ENCODE data around the gene CAMK2B. TPM values are rescaled to one million over a fixed set of nuclear protein-coding genes. Genes with fewer than 3 reads are reported as not detected.

The CAMK2B gene
- total and polyA plus RNA-seq, 7 donors = 0.23 to 3.2 (median 1.5) TPM; not detected in 1

DNA sequence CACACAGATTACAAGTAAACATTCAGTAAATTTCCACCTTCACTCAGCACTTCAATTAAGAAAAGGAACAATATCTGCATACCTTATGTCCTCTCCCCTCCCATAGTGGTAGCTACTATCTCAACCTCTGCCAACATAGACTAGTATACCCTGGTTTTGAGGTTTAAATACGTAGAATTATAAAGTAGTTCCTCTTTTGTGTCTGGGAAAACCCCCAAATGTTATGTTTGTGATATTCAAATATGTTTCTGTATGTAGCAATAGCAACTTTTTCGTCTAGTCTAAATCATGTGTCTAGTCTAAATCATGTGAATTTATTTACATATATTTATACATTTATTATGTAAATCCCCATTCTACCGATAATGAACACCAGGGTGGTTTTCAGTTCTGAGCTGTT, 13.2 kb upstream of the CAMK2B start:
- intact Hi-C loops (cut with DNase I) = no loop called here
- no peak overlapping the region for H3K27ac ChIP-seq
- H3K4me1 ChIP-seq = peaks cover 0 to 2% (median 0%) of the 10 kb centered on the region in 4 donors
- no peaks in the 10 kb centered on the region for H3K36me3 ChIP-seq
- TF ChIP-seq POLR2AphosphoS5 (IDR thresholded peaks at IDR 0.05) = no peak
- TF ChIP-seq EP300 (IDR thresholded peaks at IDR 0.05) = no peak
- TF ChIP-seq, protein P1, sequence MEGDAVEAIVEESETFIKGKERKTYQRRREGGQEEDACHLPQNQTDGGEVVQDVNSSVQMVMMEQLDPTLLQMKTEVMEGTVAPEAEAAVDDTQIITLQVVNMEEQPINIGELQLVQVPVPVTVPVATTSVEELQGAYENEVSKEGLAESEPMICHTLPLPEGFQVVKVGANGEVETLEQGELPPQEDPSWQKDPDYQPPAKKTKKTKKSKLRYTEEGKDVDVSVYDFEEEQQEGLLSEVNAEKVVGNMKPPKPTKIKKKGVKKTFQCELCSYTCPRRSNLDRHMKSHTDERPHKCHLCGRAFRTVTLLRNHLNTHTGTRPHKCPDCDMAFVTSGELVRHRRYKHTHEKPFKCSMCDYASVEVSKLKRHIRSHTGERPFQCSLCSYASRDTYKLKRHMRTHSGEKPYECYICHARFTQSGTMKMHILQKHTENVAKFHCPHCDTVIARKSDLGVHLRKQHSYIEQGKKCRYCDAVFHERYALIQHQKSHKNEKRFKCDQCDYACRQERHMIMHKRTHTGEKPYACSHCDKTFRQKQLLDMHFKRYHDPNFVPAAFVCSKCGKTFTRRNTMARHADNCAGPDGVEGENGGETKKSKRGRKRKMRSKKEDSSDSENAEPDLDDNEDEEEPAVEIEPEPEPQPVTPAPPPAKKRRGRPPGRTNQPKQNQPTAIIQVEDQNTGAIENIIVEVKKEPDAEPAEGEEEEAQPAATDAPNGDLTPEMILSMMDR (IDR thresholded peaks at IDR 0.05) = no peak
- no peak for TF ChIP-seq POLR2A (IDR thresholded peaks at IDR 0.05)
- WGBS, 2 donors = 57 to 68% methylated on average over 3 of the region's 3 CpGs
- H3K27me3 ChIP-seq = no peaks in the 10 kb centered on the region
- DNase-seq = no peak
- H3K9me3 ChIP-seq = no peaks in the 10 kb centered on the region
- no peak overlapping the region for H3K4me3 ChIP-seq

DNA sequence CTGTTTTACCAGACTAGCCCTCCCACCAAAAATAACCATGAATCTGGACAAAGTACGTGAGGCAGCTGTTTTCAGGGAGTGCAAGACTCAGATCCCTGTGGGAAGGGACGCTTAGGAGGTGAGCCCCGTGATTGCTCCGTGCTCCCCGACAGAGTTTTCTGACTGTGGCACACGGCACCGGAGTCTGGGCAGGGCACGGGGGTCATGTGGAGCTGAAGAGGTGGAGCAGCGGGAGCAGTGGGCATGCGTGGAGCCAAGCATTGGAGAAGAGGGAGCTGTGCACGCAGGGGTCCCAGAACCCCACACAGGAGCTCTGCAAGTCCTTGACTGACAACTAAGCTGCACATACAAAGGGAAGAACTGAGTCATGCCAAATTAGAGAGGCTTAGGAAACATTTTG, 11.1 kb upstream of the CAMK2B start:
- no peak for DNase-seq
- intact Hi-C loops (cut with DNase I) = no loop called here
- no peaks in the 10 kb centered on the region for H3K27me3 ChIP-seq
- no peaks in the 10 kb centered on the region for H3K9me3 ChIP-seq
- 90 to 92% methylated on average over 11 of the region's 11 CpGs for WGBS, 2 donors
- H3K4me3 ChIP-seq = no peak overlapping the region
- H3K36me3 ChIP-seq = no peaks in the 10 kb centered on the region
- no peak overlapping the region for H3K27ac ChIP-seq
- H3K4me1 ChIP-seq = peaks cover 0 to 3% (median 0%) of the 10 kb centered on the region in 4 donors
- TF ChIP-seq POLR2A (IDR thresholded peaks at IDR 0.05) (no peak), POLR2AphosphoS5 (IDR thresholded peaks at IDR 0.05) (no peak)
- TF ChIP-seq, protein P1 (IDR thresholded peaks at IDR 0.05) = no peak

DNA sequence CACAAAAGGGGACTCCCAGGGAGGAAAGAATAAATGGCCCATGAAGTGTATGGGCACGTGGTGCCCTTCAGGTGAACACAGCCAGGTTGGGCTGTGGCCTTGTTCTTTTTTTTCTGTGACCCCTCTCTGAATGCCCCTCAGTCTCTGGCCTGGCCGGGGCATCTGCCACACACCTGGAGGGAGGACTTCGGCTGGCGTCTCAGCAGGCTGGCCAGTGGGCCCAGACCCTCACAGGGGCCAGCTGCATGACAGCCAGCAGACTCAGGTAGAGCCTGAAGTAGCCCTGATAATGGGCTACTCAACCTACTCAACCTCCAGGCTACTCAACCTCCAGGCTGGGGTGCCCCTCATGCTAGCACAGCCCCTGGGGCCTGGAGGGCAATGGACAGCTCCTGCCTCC, 9.8 kb upstream of the CAMK2B start:
- H3K27me3 ChIP-seq = no peaks in the 10 kb centered on the region
- H3K27ac ChIP-seq = no peak overlapping the region
- TF ChIP-seq EP300 (IDR thresholded peaks at IDR 0.05) = no peak
- TF ChIP-seq POLR2A (IDR thresholded peaks at IDR 0.05) = no peak
- TF ChIP-seq, protein P1 (IDR thresholded peaks at IDR 0.05) = no peak
- no peak for TF ChIP-seq POLR2AphosphoS5 (IDR thresholded peaks at IDR 0.05)
- intact Hi-C loops (cut with DNase I) = no loop called here
- H3K4me1 ChIP-seq = peaks cover 0 to 3% (median 0%) of the 10 kb centered on the region in 4 donors
- no peak overlapping the region for H3K4me3 ChIP-seq
- DNase-seq = no peak
- 87% methylated on average over 4 of the region's 4 CpGs for WGBS, 2 donors
- H3K9me3 ChIP-seq = no peaks in the 10 kb centered on the region
- no peaks in the 10 kb centered on the region for H3K36me3 ChIP-seq

DNA sequence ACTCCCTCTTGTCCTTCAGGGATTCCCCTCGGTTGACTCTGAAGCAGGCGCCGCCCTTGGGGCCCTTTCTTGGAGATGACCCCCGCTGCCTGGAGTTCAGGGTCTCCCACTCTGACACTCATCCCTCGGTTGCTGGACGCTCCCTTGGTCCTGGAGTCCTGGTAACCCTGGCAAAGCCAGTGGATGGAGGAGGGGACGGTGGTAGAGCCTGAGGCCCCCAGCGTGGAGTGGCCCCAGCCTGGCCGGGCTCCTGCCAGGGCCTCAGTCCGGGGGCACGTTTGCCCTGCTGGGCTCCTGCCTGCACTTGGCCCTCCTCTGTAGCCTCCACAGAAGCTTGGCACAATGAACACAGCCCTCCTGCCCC, 9.3 kb upstream of the CAMK2B start:
- Histone ChIP-seq H3K4me1 (peaks cover 0 to 3% (median 0%) of the 10 kb centered on the region in 4 donors), H3K27me3 (no peaks in the 10 kb centered on the region), H3K4me3 (no peak overlapping the region), H3K36me3 (no peaks in the 10 kb centered on the region), H3K27ac (no peak overlapping the region), H3K9me3 (no peaks in the 10 kb centered on the region)
- WGBS, 2 donors = 89 to 93% methylated on average over 11 of the region's 11 CpGs
- TF ChIP-seq POLR2AphosphoS5 (IDR thresholded peaks at IDR 0.05) = no peak
- TF ChIP-seq POLR2A (IDR thresholded peaks at IDR 0.05) = no peak
- no peak for TF ChIP-seq EP300 (IDR thresholded peaks at IDR 0.05)
- TF ChIP-seq, protein P1 (IDR thresholded peaks at IDR 0.05) = no peak
- intact Hi-C loops (cut with DNase I) = no loop called here
- DNase-seq = no peak

Data from sigmoid colon (tissue), 7 donors.